Mesenchymal stem cell (in vitro differentiated cells and primary cell): ENCODE results near the gene ABCC1.
"Not testable (repeated sequence)": the region's sequence is repeated elsewhere in the genome, so short reads cannot be mapped to it uniquely, and the experiment has no call there.

Experiments used
- DNase-seq: peaks from one replicate; pipeline ENCODE4 v3.0.0-alpha.2; 2013
- H2AFZ ChIP-seq: one replicate; pipeline ENCODE4 v1.6.1; 2013; ENCODE audit warnings: low read depth, mild to moderate bottlenecking, control low read depth, inconsistent platforms, low read length, moderate library complexity
- H2AK5ac ChIP-seq: 2 replicates; pipeline ENCODE4 v1.6.1; 2013; ENCODE audit warnings: low read length, moderate library complexity, mild to moderate bottlenecking, inconsistent platforms; ENCODE audit not compliant: severe bottlenecking
- H2BK120ac ChIP-seq: one replicate; pipeline ENCODE4 v1.6.1; 2013; ENCODE audit warnings: low read depth, mild to moderate bottlenecking, inconsistent platforms, low read length, moderate library complexity
- H2BK12ac ChIP-seq, 2 experiments: one replicate each; pipeline ENCODE4 v1.6.1; 2013; ENCODE audit warnings: inconsistent platforms in 2 of 2, low read length in 2 of 2, mild to moderate bottlenecking in 2 of 2, moderate library complexity in 2 of 2, control low read depth in 1 of 2
- H2BK15ac ChIP-seq: one replicate; pipeline ENCODE4 v1.6.1; 2013; ENCODE audit warnings: mild to moderate bottlenecking, low read depth, inconsistent platforms; ENCODE audit not compliant: poor library complexity, severe bottlenecking
- H2BK5ac ChIP-seq: 2 replicates; pipeline ENCODE4 v1.6.1; 2013; ENCODE audit warnings: low read depth, mild to moderate bottlenecking, low read length, control low read depth, inconsistent platforms; ENCODE audit not compliant: poor library complexity, severe bottlenecking
- H3K14ac ChIP-seq, 2 experiments: one replicate each; pipeline ENCODE4 v1.6.1; 2013; ENCODE audit warnings: inconsistent platforms in 2 of 2, low read length in 2 of 2, control low read depth in 1 of 2, mild to moderate bottlenecking in 1 of 2, moderate library complexity in 1 of 2
- H3K18ac ChIP-seq, 2 experiments: one replicate each; pipeline ENCODE4 v1.6.1; 2013; ENCODE audit warnings: inconsistent platforms in 2 of 2, low read length in 2 of 2, control low read depth in 1 of 2, low read depth in 1 of 2, mild to moderate bottlenecking in 1 of 2
- H3K23ac ChIP-seq, 2 experiments: one replicate each; pipeline ENCODE4 v1.6.1; 2013; ENCODE audit warnings: inconsistent platforms in 2 of 2, low read length in 2 of 2, mild to moderate bottlenecking in 2 of 2, moderate library complexity in 2 of 2, control low read depth in 1 of 2
- H3K27ac ChIP-seq: 2 replicates; pipeline ENCODE4 v1.5.1; 2013; ENCODE audit warnings: mild to moderate bottlenecking, moderate library complexity, low read length, control low read depth, inconsistent platforms; ENCODE audit not compliant: poor library complexity, severe bottlenecking
- H3K27me3 ChIP-seq, 2 experiments: 2 replicates each; pipeline versions ENCODE4 v1.6.1 to v1.7.0; 2013; ENCODE audit warnings: low read length in 2 of 2, mild to moderate bottlenecking in 2 of 2, moderate library complexity in 2 of 2, control low read depth in 1 of 2, inconsistent platforms in 1 of 2; ENCODE audit not compliant: control insufficient read depth in 1 of 2, insufficient read depth in 1 of 2
- H3K36me3 ChIP-seq, 2 experiments: 2 replicates each; pipeline versions ENCODE4 v1.6.1 to v1.7.0; 2013; ENCODE audit warnings: low read length in 2 of 2, control low read depth in 1 of 2, inconsistent platforms in 1 of 2, low read depth in 1 of 2, mild to moderate bottlenecking in 1 of 2; ENCODE audit not compliant: insufficient read depth in 2 of 2, control insufficient read depth in 1 of 2
- H3K4ac ChIP-seq, 2 experiments: one replicate each; pipeline ENCODE4 v1.6.1; 2013; ENCODE audit warnings: inconsistent platforms in 2 of 2, low read length in 2 of 2, mild to moderate bottlenecking in 2 of 2, moderate library complexity in 2 of 2, control low read depth in 1 of 2, low read depth in 1 of 2
- H3K4me1 ChIP-seq: 2 replicates; pipeline ENCODE4 v1.6.1; 2013; ENCODE audit warnings: low read depth, low read length, control low read depth; ENCODE audit not compliant: control insufficient read depth, insufficient read depth
- H3K4me2 ChIP-seq: 2 replicates; pipeline ENCODE4 v1.6.1; 2013; ENCODE audit warnings: low read length, mild to moderate bottlenecking, inconsistent platforms; ENCODE audit not compliant: poor library complexity, severe bottlenecking
- H3K4me3 ChIP-seq, 2 experiments: 2 replicates each; pipeline versions ENCODE4 v1.5.1 to v1.7.0; 2013; ENCODE audit warnings: low read length in 2 of 2, mild to moderate bottlenecking in 2 of 2, control low read depth in 1 of 2, low read depth in 1 of 2; ENCODE audit not compliant: insufficient read depth in 1 of 2
- H3K79me1 ChIP-seq: replicated peaks from 2 replicates; pipeline ENCODE4 v1.6.1; 2013; ENCODE audit warnings: mild to moderate bottlenecking, control low read depth, low read length, inconsistent platforms; ENCODE audit not compliant: poor library complexity, severe bottlenecking
- H3K9ac ChIP-seq: 2 replicates; pipeline ENCODE4 v1.7.0; 2013; ENCODE audit warnings: mild to moderate bottlenecking, low read length, moderate library complexity
- H3K9me3 ChIP-seq: 2 replicates; pipeline ENCODE4 v1.7.0; 2013; ENCODE audit warnings: mild to moderate bottlenecking, low read length; ENCODE audit not compliant: control insufficient read depth
- H4K8ac ChIP-seq: one replicate; pipeline ENCODE4 v1.6.1; 2013; ENCODE audit warnings: inconsistent platforms, mild to moderate bottlenecking, low read length, moderate library complexity
- H4K91ac ChIP-seq: one replicate; pipeline ENCODE4 v1.6.1; 2013; ENCODE audit warnings: mild to moderate bottlenecking, low read length, inconsistent platforms
- WGBS: methylation state at CpG from one replicate; pipeline ENCODE4 v1.1.7; 2013; ENCODE audit warnings: mixed read lengths; 5-methylcytosine and 5-hydroxymethylcytosine counted together

The ABCC1 gene

GRCh38 chr16:15981382-15981781 is 32.0 kb downstream of the ABCC1 start:
- peaks cover 13 to 14% of the 10 kb centered on the region in 2 experiments for H3K36me3 ChIP-seq
- 63% methylated on average over 3 of the region's 3 CpGs for WGBS

GRCh38 chr16:15982194-15982915 is 32.9 kb downstream of the ABCC1 start:
- H3K9me3 ChIP-seq, H3K14ac ChIP-seq: not testable (repeated sequence)
- WGBS = 97% methylated on average over 5 of the region's 5 CpGs

More at GRCh38 chr16:15981382-15981781, 32.0 kb downstream of the ABCC1 start:
- H2BK15ac ChIP-seq = no peak overlapping the region
- no peak overlapping the region for H3K4ac ChIP-seq
- H3K18ac ChIP-seq = no peak overlapping the region
- no peak overlapping the region for H3K23ac ChIP-seq
- no peak overlapping the region for H3K4me2 ChIP-seq
- no peak overlapping the region for H2BK120ac ChIP-seq
- no peak overlapping the region for H2AFZ ChIP-seq
- H3K27ac ChIP-seq = no peak overlapping the region
- H3K9me3 ChIP-seq = peaks cover 8% of the 10 kb centered on the region
- H2BK5ac ChIP-seq = no peak overlapping the region
- H2BK12ac ChIP-seq = no peak overlapping the region
- H4K91ac ChIP-seq = no peak overlapping the region
- no peak for DNase-seq
- peaks cover 43% of the 10 kb centered on the region for H3K79me1 ChIP-seq
- no peaks in the 10 kb centered on the region for H3K27me3 ChIP-seq
- no peak overlapping the region for H4K8ac ChIP-seq
- no peak overlapping the region for H2AK5ac ChIP-seq
- H3K14ac ChIP-seq = no peak overlapping the region
- no peak overlapping the region for H3K9ac ChIP-seq
- H3K4me1 ChIP-seq = peaks cover 3% of the 10 kb centered on the region
- H3K4me3 ChIP-seq = no peak overlapping the region

GRCh38 chr16:15983898-15984297 is 34.5 kb downstream of the ABCC1 start:
- Histone ChIP-seq H2BK12ac (no peak overlapping the region), H2AFZ (no peak overlapping the region), H3K79me1 (peaks cover 41% of the 10 kb centered on the region), H3K18ac (peak overlapping the region; percentile 7 to 14), H4K8ac (no peak overlapping the region), H3K23ac (no peak overlapping the region), H4K91ac (no peak overlapping the region), H3K27me3 (no peaks in the 10 kb centered on the region), H2AK5ac (peak overlapping the region; percentile 28), H2BK15ac (no peak overlapping the region), H3K4ac (peak overlapping the region in 1 of 2 experiments; percentile 30), H2BK120ac (no peak overlapping the region), H3K14ac (no peak overlapping the region), H3K4me2 (no peak overlapping the region), H3K4me1 (peaks cover 12% of the 10 kb centered on the region), H3K36me3 (peaks cover 7 to 9% of the 10 kb centered on the region in 2 experiments), H3K4me3 (no peak overlapping the region), H3K27ac (no peak overlapping the region), H2BK5ac (no peak overlapping the region), H3K9ac (peak overlapping the region; percentile 22), H3K9me3 (peaks cover 8% of the 10 kb centered on the region)
- peak; percentile 78 for DNase-seq
- 74% methylated on average over 5 of the region's 5 CpGs for WGBS

More at GRCh38 chr16:15982194-15982915, 32.9 kb downstream of the ABCC1 start:
- H3K4ac ChIP-seq, H3K23ac ChIP-seq, H3K27me3 ChIP-seq, H3K9ac ChIP-seq, H3K4me2 ChIP-seq, H3K18ac ChIP-seq, H4K91ac ChIP-seq, H3K4me3 ChIP-seq, H3K4me1 ChIP-seq, DNase-seq, H4K8ac ChIP-seq, H2AK5ac ChIP-seq, H2BK12ac ChIP-seq, H2AFZ ChIP-seq, H2BK5ac ChIP-seq, H2BK120ac ChIP-seq, H3K27ac ChIP-seq, H2BK15ac ChIP-seq: not testable (repeated sequence)
- H3K79me1 ChIP-seq = peaks cover 48% of the 10 kb centered on the region
- peaks cover 13 to 14% of the 10 kb centered on the region in 2 experiments for H3K36me3 ChIP-seq

DNA sequence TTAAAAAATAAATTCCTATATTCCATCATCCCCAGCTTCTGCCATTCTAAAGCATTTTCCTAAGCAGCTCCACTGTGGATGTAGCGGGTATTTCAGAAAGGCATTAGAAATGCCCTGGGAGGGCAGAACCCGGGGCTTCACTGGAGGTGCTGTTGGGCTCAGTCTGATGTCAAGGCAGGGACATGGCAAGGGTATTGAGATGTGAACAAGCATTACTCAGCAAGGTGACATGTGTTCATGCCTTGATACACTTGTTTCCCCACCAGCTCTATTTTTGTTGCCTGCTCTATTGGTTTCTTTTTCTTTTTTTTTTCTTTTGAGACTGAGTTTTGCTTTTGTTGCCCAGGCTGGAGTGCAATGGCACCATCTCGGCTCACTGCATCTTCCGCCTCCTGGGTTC is 35.7 kb downstream of the ABCC1 start:
- H3K4me1 ChIP-seq = peaks cover 22% of the 10 kb centered on the region
- no peaks in the 10 kb centered on the region for H3K27me3 ChIP-seq
- H3K4ac ChIP-seq = no peak overlapping the region
- H2BK12ac ChIP-seq = no peak overlapping the region
- H3K4me2 ChIP-seq = no peak overlapping the region
- H3K27ac ChIP-seq = no peak overlapping the region
- no peak overlapping the region for H2AK5ac ChIP-seq
- no peak overlapping the region for H3K14ac ChIP-seq
- no peak overlapping the region for H4K91ac ChIP-seq
- H4K8ac ChIP-seq = no peak overlapping the region
- H3K9ac ChIP-seq = no peak overlapping the region
- H3K18ac ChIP-seq = no peak overlapping the region
- no peak overlapping the region for H3K4me3 ChIP-seq
- peaks cover 7 to 9% of the 10 kb centered on the region in 2 experiments for H3K36me3 ChIP-seq
- 98% methylated on average over 4 of the region's 4 CpGs for WGBS
- peaks cover 35% of the 10 kb centered on the region for H3K79me1 ChIP-seq
- no peak overlapping the region for H2AFZ ChIP-seq
- no peak overlapping the region for H3K23ac ChIP-seq
- DNase-seq = no peak
- peaks cover 8% of the 10 kb centered on the region for H3K9me3 ChIP-seq
- H2BK15ac ChIP-seq = no peak overlapping the region
- H2BK5ac ChIP-seq = no peak overlapping the region
- no peak overlapping the region for H2BK120ac ChIP-seq
